Pons (tissue), 1 donor: Measurements from ENCODE around the gene P3H4.

Experiments used
- DNase-seq: peaks from one replicate; pipeline ENCODE4 v3.0.0-alpha.2; 2016; ENCODE audit warnings: low spot score

Gene P3H4

GRCh38 chr17:41821776-41822175 is 10.0 kb upstream of the P3H4 start:
- DNase-seq: no peak

DNA sequence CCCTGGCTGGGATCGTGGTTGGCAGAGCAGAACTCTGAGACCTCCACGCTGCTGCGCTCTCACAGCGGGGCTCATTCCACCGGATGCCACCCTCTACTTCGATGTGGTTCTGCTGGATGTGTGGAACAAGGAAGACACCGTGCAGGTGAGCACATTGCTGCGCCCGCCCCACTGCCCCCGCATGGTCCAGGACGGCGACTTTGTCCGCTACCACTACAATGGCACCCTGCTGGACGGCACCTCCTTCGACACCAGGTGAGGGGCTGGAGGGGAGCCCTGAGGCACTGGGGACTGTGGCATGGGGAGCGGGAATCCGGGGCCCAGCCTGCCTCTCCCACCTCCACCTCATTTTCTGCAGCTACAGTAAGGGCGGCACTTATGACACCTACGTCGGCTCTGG is 6.3 kb upstream of the P3H4 start:
- DNase-seq: no peak

DNA sequence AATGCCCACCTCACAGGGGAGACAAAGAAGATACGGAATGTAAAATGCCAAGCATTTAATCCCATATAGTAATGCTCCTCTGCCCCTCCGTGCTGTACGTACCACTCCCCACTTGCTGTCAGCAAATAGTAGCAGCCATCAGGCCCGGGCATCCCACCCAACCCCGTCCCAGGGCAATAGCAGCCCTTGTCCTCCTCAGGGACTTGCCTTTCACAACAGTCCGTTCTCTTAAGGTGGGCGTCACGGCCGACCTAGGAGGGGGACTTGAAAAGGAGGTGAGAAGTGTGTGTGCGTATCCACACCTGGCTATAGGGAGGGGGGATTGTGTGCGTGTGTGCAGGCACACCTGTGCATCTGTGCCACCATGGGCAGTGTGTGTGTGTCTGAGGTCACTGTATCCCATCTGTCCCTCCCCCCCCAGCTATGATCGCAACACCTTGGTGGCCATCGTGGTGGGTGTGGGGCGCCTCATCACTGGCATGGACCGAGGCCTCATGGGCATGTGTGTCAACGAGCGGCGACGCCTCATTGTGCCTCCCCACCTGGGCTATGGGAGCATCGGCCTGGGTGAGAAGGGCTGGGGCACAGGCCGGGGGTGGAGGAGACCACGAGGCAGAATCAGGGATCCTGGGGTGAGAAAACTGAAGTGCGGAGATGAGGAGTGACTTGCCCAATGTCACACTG is 5.0 kb upstream of the P3H4 start:
- no peak for DNase-seq

- no peak for DNase-seq
Measured at GRCh38 chr17:41814195-41814594, 2.4 kb upstream of the P3H4 start.

DNA sequence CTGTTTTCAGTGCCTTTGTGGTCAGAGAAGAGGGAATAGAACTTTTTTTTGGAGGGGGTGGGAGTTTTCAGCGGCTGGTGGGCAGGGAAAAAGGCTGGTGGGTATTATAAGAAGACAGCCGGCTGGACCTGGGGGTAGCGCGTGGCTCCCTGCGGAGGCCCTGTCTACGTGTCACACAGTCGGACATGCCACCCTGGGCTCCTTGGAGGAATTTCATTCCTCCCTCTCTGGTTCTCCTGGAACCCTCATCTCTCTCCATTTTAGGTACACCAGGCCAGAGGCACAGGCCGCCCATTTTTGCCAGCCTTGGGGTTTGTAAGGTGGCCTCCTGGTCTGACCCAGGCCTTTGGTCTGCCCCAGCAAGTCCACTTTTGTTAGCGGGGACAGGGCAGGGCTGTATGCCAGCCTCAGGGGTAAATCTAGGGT is 2.0 kb upstream of the P3H4 start:
- no peak for DNase-seq

- DNase-seq: no peak
Measured at GRCh38 chr17:41813152-41813680, 1.5 kb upstream of the P3H4 start.

- DNase-seq: no peak
Measured at GRCh38 chr17:41812381-41813151, 817 bp upstream of the P3H4 start, which contains the start of gene FKBP10. FKBP10 (plus strand) TSS chr17:41813004; CDS start chr17:41813035, 31 bp downstream.

DNA sequence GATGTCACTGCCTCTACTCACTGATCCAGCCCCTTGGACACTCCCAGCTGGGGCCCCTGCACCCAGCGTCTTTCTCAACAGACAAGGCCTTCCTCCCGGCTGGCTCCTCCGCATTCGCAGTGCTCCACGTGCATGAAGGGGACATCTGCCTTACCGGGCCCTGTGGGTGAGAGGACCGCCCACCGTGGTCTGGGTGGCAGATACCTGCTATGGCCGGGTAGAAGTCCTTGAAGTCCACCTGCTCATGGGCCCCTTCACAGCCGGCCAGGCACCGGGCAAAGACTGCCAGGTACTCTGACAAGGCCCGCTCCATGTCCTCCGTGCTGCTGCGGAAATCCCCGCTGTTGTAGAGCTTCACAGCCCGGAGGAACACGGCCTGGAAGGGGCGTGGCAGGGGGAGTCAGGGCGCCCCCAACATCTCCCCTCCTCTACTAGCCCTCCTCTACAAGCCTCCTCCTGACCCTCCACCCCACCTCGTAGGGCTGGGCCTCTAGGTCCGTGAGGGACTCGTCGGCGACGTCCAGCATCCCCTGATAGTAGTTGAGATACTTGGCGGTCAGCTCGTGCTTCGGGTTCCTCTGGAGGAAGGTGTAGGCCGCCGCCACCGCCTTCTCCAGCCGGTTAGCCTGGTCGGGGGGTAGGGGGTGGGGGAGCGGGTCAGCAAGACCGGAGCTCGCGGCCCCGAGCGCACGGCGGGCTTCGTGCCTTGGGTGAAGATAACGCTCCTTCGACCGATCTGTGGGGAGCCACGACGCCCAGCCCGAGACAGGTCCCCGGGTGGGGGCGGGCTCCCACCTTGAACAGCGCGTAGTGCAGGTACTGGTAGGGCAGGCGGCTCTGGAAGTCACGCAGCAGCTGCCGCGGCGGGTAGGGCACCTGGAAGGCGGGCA is 845 bp downstream of the P3H4 start:
- no peak for DNase-seq

DNA sequence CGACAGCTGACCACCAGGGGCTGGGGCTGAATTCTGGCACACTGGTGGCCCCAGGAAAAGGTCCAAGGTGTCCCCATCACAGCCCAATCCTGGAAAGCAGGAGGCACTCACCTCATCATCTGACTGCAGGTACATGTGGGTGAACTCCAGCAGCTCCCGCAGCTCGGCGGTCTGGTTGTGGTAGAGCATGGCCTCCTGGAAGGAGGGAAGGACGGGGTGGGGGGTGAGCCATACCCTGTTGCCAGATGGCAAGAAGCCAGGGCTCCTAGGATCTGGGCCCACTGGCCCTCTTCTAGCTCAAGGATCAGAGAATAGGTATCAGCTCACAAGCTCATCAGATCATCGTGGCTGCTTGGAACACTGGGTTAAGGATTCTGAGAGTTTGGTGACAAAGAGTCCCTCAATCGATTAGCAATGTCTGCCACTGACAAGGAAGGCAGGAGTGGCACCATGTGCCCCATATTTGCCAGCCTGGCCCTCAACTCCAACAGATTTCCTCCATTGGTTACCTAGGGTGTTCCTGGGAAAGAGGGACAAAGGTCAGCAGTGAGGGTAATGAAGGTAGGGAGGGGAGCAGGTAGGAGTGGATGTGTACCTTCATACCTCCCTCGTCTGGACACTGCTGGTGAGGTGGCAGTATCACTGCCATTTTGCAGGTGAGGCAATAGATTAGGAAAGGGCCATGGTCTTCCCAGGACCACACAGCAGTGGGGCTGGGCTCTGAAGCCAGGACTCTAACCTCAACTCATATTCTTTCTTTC is 4.9 kb downstream of the P3H4 start:
- DNase-seq: no peak

GRCh38 chr17:41803049-41804020 is 8.4 kb downstream of the P3H4 start:
- no peak for DNase-seq

DNA sequence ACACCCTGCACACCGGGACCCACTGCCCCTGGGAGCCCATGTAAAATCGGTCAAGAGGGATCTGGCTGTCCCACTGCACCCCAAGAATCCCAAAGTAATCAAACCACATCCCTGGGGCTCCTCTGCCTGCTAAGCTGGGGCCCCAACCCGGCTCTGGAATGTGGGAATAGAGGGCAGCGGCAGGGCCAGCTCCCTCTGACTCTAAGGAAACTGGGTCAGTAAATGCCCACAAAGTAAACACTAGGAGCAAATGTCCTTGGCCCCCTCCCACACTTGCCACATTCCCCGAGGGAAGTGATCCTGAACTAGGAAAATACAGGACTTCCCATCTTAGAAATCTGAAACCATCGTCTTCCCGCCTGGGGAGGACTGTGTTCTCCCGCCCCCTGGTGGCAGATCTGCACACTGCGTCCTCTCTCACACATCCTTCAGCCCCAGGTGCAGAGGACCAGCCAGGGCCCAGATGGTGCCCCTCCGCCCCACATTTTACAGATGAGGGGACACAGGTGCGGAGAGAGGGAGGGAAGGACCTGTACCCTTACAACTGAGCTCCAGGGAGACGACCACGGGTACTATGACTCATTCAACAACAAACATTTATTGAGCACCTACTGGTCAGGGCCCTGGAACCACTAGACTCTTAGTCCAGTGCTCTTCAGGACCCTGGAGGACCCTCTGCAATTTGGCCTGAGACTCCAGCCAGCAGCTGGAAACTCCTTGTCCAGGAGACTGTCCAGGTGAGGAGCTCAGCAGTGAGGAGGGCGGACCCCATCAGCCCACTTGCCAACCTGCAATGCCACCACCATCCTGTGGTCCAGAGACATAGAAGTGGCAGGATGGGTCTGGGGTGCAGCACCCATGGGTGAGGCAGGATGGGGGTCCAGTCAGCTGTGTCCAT is 10.1 kb downstream of the P3H4 start:
- DNase-seq: peak; percentile 66

DNA sequence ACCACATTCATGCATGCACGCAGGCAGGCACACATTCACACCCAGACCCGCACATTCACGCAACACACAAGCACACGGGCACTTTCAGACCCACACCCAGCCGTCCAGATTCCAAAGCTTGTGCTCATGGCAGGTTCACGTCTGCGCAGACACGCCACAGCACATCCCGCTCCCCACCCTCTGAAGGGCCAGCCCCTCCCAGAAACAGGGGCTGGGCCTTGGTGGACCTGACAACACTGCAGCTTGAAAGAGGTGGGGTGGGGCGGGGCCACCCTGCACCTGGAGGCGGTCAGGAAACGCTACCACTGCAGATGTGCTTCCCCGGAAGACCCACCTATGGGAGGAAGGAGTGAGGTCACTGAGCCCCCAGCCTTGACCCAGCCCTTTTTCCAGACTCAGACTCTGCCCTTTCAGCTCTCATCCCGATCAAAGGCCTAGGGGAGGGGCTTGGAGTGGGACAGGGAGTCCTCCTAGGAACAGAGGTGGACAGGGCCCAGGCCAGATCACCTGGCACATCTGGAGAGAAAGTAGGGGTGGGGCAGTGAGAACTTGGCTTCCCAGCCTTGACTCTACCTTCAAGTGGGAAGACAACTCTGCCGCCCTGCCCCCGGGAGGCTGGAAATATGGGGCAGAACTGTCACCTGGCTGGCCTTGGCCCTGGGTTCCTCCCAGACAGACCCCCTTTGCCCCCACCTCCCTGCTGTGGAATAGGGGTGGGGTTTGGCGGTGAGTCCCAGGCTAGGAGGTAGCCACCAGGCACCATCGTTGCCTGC is 11.0 kb downstream of the P3H4 start:
- DNase-seq: no peak

DNA sequence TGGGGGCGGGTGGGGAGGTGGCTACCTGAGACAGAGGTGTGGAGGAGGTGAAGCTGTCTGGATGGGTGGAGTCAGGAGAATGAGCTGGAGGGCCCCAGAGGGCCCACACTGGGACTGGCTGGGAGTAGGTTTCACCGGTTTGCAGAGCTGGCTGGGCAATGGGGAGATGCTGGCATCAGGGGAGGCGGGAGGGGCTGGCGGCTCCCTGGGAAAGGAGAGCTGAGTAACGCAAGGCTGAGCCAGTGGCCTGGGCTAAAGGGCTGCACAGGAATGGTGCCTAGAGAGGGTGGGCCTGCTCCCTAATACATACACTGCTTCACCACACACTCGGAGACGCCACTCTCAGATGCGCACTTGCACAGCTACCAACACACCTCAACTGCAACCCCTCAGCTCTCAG is 12.4 kb downstream of the P3H4 start:
- no peak for DNase-seq

DNA sequence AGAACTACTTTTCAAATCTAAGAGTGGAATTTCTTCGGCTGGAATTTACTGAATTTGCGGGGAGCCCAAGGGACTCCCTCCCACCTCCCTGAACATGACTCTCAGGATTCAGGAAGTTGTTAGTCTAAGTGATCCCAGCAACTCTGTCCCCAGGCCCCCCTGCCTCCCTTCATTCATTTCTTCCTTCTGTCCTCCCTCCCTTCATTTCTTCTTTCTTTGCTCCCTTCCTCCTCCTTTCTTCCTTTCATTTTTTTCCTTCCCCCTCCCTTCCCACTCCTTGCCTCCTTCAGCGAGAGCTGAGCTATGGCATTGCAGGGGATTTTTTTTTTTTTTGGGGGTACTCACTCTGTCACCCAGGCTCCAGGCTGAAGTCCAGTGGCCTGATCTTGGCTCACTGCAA is 14.4 kb downstream of the P3H4 start:
- no peak for DNase-seq

DNA sequence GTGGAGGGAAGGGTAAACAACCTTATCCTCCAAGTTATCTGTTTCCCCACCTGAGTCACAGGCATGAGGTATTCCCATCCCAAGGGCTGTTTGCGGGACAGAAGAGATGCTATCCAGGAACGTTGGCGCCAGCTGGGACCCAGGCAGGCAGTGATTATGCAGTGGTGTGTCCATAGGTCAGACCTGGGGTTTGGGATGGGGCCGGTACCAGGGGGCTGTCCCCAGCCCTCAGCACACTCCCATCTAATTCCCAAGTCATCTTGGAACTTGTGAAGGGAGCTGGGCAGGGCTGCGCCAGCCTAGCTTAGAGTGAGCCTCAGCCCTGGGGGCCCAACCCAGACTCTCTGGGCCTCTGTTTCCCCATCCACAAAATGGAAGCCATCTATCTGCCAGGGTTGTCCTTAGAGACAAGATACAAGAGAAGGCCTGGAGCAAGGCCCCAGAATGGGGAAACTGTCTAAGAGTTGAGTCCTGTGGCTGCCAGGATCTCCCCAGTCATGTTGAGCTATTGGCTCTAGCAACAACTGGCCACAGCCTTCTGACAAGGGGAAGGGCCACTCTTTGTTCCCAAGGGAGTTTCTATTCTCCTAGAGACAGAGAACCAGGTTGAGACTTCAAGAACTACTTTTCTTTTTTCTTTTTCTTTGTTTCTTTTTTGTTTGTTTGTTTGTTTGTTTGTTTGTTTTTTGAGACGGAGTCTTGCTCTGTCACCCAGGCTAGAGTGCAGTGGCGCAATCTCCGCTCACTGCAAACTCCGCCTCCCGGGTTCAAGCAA is 15.4 kb downstream of the P3H4 start:
- no peak for DNase-seq

- DNase-seq: no peak
Measured at GRCh38 chr17:41794540-41794975, 17.2 kb downstream of the P3H4 start.

DNA sequence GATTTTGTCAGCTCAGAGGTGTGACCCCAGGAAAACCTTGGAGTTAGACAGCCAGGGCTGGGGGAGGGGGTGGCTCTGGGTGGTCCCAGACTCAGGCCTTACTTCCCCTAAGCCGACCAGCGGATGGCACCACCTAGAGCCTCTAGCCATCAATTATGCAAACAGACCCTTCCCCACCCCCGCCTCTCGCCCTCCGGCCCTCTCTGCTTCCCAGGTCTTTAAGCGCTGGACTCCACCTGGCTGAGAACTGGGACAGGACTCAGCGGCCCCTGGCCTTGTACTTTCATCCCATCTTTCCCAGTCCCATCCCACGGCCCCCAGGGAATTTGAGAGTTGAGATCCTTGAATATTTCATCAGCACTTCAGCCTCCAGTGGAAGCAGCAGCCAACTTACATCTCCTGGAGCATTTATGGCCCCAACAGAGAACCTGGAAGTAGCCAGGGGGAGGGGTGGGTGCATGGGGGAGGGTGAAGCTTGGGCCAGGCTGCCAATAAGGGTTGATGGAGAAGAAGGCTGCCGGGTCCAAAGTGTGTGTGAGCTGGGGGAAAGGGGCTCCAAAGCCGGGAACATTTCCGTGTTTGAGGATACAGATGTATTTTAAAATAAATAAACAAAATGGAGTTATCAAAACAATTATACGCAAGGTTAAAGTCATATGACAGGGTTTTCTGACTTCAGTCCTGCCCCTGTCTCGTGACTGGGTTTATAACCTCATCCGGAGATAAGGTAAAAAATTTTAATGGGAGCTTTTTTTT is 17.8 kb downstream of the P3H4 start:
- DNase-seq: no peak
